GM19395 (cell line): ENCODE data around the gene KCNH4.
"Not testable (repeated sequence)": the region's sequence is repeated elsewhere in the genome, so short reads cannot be mapped to it uniquely, and the experiment has no call there.

Experiments used
- ATAC-seq: cut with Tn5 transposase; IDR thresholded peaks from one replicate; pipeline ENCODE4 v1.9.1; 2021; ENCODE audit warnings: mild to moderate bottlenecking, moderate library complexity; ENCODE audit not compliant: unreplicated experiment

The KCNH4 gene

DNA sequence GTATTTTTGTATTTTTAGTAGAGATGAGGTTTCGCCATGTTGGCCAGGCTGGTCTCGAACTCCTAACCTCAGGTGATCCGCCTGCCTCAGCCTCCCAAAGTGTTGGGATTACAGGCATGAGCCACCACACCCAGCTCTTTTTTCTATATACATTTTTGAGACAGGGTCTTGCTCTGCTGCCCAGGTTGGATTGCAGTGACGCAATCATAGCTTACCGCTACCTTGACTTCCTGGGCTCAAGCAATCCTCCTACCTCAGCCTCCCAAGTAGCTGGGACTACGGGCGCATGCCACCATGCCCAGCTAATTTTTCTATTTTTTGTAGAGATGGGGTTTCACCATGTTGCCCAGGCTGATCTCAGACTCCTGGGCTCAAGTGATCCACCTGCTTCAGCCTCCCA, 40.3 kb downstream of the KCNH4 start:
- ATAC-seq, result not testable (repeated sequence)

GRCh38 chr17:42138749-42139492, 42.0 kb downstream of the KCNH4 start:
- ATAC-seq, result no peak

DNA sequence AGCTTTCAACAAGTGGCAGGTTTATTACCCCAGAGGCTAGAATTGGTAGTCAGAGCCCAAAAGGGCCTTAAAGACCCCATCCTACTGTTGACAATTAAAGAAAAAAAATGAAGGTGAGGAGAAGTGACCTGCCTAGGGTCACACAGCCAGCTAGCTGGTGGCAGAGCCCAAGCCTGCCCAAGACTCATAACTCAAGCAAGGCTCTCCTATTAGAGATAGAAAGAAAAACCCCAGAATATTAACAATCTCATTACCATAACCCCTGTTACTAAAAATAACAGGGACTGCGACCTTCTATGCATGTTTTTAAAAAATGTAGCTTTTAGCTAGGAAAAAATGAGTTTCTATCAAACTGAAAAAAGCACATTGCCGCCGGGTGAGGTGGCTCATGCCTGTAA, 44.3 kb downstream of the KCNH4 start:
- no peak for ATAC-seq

DNA sequence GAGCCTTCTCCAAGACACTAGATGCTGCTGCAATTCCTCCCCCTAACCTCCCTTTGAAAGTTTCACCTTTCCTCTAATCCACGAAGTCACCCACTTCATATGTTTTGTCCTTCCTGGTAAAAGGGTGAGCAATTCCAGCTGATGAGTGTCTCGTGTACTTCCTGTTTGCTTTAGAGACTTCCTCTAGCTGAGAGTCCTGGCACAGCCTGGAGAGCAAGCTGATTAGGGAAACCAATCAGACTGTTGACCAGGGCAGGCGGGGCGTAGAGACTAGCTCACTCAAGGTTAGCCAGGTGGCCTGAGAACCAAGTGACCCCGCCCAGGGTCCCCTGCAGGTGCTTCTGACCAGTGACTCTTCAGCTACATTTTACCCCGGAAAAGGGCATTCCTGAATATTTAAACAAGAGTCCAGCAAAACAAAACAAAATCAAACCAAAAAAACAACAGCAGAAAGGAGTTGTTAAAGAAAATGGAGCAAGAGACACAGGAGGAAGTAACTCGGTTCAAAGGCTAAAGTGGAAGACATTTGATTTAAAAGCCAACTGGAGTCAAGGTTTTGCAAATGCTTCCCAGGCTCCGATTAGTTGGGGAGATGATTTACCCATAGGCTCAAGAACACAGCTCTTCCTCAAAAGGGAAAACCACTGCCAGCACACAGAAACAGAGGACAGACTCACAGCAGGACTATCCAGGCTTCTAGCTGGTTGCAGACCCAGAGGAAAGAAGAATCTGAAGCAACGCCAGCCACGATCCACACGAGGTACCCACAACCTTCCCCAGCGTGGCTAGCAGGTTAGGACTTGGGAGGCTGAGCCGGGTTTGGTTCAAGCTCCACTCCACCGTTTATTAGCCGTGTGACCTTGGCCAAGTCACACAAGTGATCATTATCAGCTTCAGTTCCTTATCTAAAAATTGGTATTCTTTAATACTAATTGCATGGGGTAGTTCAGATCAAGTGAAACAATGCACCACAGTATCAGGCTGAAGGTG, 45.0 kb downstream of the KCNH4 start:
- ATAC-seq, result no peak

GRCh38 chr17:42135151-42135550, 45.8 kb downstream of the KCNH4 start:
- no peak for ATAC-seq

- no peak for ATAC-seq
Observed at GRCh38 chr17:42133461-42134041, 47.4 kb downstream of the KCNH4 start.

- no peak for ATAC-seq
Observed at GRCh38 chr17:42132941-42133340, 48.0 kb downstream of the KCNH4 start.

DNA sequence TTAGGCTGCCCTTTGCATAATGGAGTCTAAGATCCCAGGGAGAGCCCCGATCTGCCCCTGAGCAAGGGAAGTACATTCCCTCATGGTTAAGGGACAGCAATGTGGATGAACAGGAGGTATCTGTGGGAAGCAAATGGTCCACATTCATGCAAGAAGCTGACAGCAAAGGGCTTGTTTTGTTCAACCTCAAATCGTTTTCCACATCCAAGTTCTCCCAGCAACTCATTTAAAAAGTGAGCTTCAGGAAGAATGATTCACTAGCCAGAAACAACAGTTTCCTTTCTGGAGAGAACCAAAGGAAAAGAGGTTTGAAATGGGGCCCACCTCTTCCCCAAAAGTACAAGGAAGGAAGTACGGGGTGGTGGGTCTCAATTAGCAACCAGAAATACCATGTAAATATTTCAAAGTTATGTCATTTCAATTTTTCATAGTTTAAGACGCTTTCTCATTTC, 48.9 kb downstream of the KCNH4 start:
- no peak for ATAC-seq

GRCh38 chr17:42131232-42131631, 49.7 kb downstream of the KCNH4 start:
- ATAC-seq, result no peak

GRCh38 chr17:42130310-42130936, 50.5 kb downstream of the KCNH4 start:
- ATAC-seq, result no peak

- no peak for ATAC-seq
Observed at GRCh38 chr17:42129109-42129837, 51.7 kb downstream of the KCNH4 start.

- no peak for ATAC-seq
Observed at GRCh38 chr17:42127414-42127813, 53.5 kb downstream of the KCNH4 start.

DNA sequence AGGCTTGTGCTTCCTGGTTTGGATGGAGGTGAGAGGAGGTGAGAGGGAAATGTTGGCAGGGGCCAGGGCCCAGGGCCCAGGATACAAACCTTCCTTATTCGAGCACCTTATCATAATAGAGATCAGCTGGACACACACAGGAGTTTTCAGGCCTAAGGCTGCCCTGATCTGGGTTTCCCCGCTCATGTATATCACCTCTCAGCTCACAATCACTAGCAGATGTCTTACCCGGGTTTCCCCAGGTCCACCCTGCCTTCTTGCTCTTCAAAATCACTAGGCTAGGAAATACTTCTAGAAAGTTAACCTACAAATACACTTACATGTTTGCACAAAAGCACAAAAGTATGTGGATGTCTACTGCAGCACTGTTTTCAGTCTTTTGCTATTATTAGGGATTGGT, 54.1 kb downstream of the KCNH4 start:
- ATAC-seq, result no peak

GRCh38 chr17:42125565-42125964, 55.4 kb downstream of the KCNH4 start:
- ATAC-seq, result no peak

DNA sequence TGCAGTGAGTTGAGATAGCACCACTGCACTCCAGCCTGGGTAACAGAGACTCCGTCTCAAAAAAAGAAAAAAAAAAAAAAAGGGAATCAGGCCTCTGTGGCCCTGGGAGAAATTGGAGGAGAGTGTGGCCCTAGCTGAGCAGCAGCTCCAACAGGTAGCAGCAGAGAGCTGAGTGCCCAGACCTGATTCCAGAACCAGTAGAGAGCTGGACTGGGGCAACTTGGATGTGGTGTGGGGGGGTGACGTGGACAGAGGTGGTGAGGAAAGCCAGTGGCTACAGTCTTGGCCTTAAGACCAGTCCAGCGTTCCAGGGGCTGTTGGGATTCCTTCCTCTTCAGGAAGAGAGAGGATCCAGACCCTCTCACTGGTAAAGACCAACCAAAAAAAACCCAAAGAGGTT, 56.7 kb downstream of the KCNH4 start:
- no peak for ATAC-seq

DNA sequence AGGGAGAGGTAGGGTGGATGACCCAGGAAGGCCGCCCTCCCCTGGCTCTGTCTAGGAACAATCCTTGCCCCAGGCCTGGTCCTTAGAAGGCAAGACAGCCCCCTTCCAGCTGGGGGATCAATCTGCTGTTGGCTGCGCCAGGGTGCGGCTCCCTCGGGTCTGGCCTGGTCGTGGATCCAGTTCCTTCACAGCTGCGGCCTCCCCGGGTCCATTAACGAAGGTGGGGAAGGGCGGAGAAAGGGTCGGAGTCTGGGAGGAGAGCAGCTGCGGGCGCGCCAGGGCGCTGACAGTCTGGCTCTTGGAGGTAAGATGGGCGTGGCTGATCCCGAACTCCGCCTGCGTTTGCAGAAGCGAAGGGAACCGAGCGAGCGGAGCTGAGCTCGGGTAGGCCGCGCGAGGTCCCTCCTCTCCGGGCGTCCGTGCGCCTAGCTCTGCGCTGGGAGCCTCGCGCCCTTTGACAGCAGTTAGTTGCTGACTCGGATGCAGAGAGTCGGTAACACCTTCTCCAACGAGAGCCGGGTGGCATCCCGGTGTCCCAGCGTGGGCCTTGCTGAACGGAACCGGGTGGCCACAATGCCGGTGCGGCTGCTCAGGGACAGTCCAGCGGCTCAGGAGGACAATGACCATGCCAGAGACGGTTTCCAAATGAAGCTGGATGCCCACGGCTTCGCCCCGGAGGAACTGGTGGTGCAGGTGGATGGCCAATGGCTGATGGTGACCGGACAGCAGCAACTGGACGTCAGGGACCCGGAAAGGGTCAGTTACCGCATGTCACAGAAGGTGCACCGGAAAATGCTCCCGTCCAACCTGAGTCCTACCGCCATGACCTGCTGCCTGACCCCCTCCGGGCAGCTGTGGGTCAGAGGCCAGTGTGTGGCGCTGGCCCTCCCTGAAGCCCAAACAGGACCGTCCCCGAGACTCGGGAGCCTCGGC, 58.3 kb downstream of the KCNH4 start, which contains the start of gene HSPB9:
Gene HSPB9, plus strand, starts transcription at position 434 of the 933 bp plus-strand sequence. Its CDS starts 47 bp downstream, at position 481.
- no peak for ATAC-seq

DNA sequence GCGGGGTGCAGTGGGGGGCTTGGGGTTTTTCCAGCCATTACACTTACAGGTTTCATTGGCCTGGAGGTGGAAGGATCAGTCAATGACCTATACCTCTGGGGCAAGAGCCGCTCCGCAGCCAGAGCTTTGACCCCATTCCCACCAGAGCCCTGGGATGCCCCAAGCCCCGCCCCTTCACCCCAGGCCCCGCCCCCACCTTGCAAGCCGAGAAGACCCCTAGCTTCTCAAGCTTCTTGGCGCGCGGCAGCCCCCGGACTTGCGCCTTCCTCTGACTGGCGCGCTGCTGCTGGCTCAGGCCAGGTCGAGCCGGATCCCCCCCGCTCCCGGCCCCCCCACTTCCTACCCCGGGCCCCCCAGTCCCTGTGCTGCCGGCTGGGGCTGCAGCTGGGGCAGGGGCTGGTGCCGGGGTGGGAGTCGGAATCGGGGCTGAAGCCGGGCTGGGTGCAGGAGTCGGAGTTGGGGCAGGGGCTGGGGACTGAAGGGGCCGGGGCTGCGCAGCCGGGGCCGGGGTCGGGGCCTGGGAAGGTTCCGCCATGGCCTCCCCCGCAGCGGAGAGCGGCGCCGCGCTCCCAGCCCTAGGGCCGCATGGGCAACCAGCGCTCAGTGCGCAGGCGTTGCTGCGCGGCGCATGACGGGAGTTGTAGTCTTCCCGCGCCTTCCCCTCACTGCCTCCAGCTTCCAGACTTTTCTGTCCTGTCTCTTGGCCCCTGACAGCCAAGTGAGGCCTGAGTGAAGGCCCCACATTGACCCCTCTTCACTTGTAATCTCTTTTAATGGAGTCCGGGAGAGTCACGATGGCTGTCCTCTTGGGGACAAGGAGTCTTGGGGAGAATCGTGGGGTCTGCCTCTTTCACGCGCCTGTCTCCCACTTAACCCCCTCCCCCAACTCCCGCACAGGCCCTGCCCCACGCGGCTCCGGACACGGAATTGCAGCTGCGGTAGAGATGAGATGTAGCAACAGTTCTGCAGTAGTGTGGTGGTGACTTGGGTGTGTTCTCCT, 59.9 kb downstream of the KCNH4 start, which contains the start of gene KAT2A:
Gene KAT2A, minus strand, starts transcription at position 598 of the 1,000 bp plus-strand sequence. Its CDS starts 63 bp downstream, at position 535.
- no peak for ATAC-seq
